T-helper 17 cell (primary cell): Measurements from ENCODE around the gene CARS2. TPM values are rescaled to one million over a fixed set of nuclear protein-coding genes. Genes with fewer than 3 reads are reported as not detected.
"Not testable (repeated sequence)": the region's sequence is repeated elsewhere in the genome, so short reads cannot be mapped to it uniquely, and the experiment has no call there.

Experiments used
- ATAC-seq: fragments of 150-1000 bp; cut with Tn5 transposase; 2 replicates; pipeline ENCODE4 v1.10.0; 2021; ENCODE audit warnings: mild to moderate bottlenecking, moderate library complexity
- DNase-seq, 3 donors: peaks; one replicate each; pipeline versions ENCODE4 v3.0.0 to v3.0.0-alpha.2; 2020 to 2021
- H3K9me3 ChIP-seq: one replicate; pipeline ENCODE4 v1.7.0; 2013; ENCODE audit warnings: low read length, mild to moderate bottlenecking; ENCODE audit not compliant: control insufficient read depth, poor library complexity, severe bottlenecking
- H3K27ac Mint-ChIP-seq: one replicate; pipeline ENCODE4 v1.8.0; 2022; ENCODE audit warnings: mild to moderate bottlenecking, moderate library complexity, mixed read lengths
- H3K27me3 Mint-ChIP-seq: one replicate; pipeline ENCODE4 v1.8.0; 2022; ENCODE audit warnings: mixed read lengths
- H3K36me3 Mint-ChIP-seq: one replicate; pipeline ENCODE4 v1.8.0; 2022; ENCODE audit warnings: low read depth, mixed read lengths
- H3K4me1 Mint-ChIP-seq: one replicate; pipeline ENCODE4 v1.8.0; 2022; ENCODE audit warnings: mild to moderate bottlenecking, mixed read lengths
- H3K4me3 Mint-ChIP-seq: one replicate; pipeline ENCODE4 v1.8.0; 2022; ENCODE audit warnings: mild to moderate bottlenecking, moderate library complexity, mixed read lengths
- total RNA-seq, 4 donors: library from RNA in 2 of 4; stranded (reverse) in 2 of 4; gene quantifications; one replicate each; pipeline ENCODE4 v1.2.3 and lab custom pipeline; 2022 to 2026

The CARS2 gene
- total RNA-seq, 2 donors from 2014 or later = 57.7 to 74.6 TPM

DNA sequence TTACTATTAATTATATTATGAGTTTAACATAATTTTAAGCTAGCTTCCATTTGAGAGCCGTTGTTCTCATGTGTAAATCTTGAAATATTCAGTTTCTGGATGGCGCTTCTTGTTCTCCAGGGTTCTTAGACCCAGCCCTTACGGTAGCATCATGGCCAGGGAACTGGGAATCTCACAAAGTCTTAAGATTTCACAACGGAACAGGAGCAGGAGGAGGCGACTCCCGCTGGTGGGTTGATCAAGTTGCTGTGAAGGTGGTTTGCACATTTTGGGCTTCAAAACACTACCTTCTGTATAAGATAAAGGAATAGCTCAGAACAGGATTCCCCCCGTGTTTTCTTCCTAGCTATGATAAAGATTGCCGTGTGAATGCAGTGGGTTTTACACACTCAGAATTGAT is 87.7 kb downstream of the CARS2 start:
- Mint-ChIP-seq H3K36me3 (peaks cover 7% of the 10 kb centered on the region), H3K27me3 (no peaks in the 10 kb centered on the region), H3K4me1 (peaks cover 24% of the 10 kb centered on the region), H3K4me3 (no peak overlapping the region), H3K27ac (peak overlapping the region; percentile 39)
- ATAC-seq (no peak), DNase-seq (no peak)
- no peaks in the 10 kb centered on the region for H3K9me3 ChIP-seq

DNA sequence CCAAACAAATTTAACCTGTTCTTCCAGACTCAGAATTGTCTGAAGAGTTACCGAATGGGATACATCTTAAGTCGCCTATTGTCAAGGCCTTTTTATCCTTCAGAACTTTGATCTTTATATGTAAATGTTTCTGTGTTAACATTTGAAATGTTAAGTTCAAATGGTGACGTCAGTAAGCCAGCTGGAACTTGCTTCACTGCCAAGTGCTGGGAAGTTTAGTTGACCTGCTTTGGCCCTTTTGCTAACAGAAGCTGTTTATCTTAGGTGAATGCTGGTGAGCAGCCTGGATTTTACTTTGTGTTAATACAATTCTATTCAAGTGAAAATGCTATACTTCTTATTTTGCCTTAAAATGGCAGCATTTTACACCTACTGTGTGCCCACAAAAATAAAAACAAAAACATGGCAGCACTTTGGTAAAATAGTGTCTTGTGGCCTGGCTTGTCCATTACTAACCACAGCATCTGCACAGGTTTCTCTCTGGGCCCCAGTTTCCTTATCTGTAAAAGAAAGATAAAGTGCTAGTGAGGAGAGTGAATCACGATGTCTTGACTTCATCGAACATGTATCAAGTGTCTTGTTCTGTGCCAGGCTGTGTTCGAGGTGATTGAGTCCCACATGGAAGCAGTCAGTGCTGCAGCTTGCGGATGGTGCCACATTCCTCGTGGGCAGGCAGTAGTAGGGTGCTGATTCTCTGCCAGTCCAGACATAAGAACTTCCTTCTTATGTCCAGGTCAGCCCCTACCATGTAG is 88.4 kb downstream of the CARS2 start:
- DNase-seq (no peak), ATAC-seq (no peak)
- peaks cover 20% of the 10 kb centered on the region for H3K4me1 Mint-ChIP-seq
- H3K36me3 Mint-ChIP-seq = peaks cover 3% of the 10 kb centered on the region
- H3K27ac Mint-ChIP-seq = peak overlapping the region; percentile 77
- H3K4me3 Mint-ChIP-seq = no peak overlapping the region
- H3K27me3 Mint-ChIP-seq = no peaks in the 10 kb centered on the region
- H3K9me3 ChIP-seq = no peaks in the 10 kb centered on the region

DNA sequence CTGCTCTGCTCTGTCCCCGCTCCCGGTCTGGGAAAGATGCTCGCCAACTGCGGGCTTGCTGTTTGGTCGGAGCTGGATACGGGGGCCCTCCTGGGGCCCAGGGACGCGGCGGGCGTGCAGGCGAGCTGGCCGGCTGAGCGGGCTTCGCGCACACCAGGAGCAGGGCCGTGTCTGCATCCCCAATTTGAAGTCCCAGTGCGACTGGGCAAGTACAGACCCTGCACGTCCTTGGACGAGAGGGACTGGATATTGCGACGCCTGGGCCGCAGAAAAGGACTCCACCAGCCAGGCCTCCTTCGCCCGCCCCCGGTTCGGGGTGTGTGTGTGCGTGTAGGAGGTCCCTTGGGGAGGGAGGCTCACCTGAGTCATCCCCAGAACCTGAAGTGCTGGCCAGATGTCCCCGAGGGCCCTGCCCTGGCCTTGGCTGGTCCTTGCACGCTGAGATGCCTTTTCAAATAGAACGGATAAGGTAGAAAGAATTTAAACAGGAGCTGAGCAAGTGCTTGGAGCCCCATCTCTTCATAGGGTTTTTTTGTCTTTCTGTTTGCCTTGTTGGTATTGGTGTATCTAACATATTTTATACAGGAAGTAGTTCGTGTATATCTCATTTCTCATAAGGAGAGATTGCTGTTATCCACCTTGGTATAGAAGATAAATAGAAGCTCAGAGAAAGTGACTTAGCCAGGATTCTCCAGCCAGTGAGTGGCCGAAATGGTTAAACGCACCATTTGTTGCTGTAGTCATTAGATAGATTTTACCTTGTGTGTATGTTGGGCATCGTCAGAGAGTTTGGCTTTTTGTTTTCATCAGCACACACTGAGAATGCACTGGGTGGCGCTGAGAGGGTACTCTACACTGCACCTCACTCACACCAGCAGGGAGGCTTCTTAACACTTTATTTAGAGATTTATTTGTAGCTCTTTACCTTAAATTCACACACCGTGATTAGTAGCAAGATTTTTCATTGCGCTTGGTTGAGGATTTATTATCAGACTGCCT is 89.5 kb downstream of the CARS2 start:
- Mint-ChIP-seq H3K27me3 (no peaks in the 10 kb centered on the region), H3K4me1 (peaks cover 23% of the 10 kb centered on the region), H3K27ac (peak overlapping the region; percentile 77), H3K4me3 (peak overlapping the region; percentile 94), H3K36me3 (peaks cover 3% of the 10 kb centered on the region)
- no peak for DNase-seq
- H3K9me3 ChIP-seq = no peaks in the 10 kb centered on the region
- peak; percentile 41 for ATAC-seq

DNA sequence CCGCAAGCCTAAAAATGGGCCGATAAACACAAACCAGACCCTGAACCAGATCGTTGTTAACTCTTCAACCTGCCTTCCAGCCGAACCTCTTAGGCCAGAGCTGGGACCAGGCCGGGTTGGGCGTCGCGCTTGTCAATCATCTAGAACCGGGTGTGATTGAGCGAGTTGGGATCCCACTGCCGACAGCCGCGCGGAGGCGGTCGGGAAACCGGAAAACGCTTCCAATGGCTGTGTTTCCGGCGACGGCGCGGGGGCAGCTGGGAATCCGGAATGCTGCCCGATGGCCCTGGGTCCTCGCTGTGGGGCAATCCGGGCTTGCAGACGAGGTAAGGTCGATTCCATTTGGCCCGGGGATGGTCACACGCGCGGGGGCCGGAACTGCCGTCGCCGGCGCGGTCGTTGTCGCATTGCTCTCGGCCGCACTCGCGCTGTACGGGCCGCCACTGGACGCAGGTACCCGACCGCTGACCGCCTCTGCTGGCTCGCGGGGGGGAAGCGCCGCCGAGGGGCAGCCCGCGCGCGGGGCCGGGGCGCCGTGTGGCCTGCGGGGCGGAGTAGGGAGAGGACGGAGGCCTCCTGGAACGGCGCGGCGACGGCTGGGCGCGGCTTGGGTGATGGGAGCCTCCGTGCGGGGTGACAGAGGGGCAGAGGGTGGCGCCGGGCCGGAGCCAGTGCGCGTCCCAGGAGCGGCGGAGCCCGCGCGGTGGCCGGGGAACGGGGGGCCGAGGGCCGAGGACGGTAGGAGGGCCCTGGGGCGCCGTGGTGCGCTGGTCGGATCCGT is 90.4 kb downstream of the CARS2 start, which contains the start of gene NAXD:
Gene NAXD, plus strand, starts transcription at position 224 of the 781 bp plus-strand sequence. Its CDS starts 57 bp downstream, at position 281.
- Mint-ChIP-seq H3K4me1 (peaks cover 27% of the 10 kb centered on the region), H3K36me3 (peaks cover 3% of the 10 kb centered on the region), H3K4me3 (peak within 1 kb of the TSS; percentile 94), H3K27me3 (no peaks in the 10 kb centered on the region), H3K27ac (peak within 1 kb of the TSS; percentile 86)
- no peaks in the 10 kb centered on the region for H3K9me3 ChIP-seq
- peak; percentile 84 for ATAC-seq
- peak; percentile 31 to 46 (median 39) for DNase-seq

DNA sequence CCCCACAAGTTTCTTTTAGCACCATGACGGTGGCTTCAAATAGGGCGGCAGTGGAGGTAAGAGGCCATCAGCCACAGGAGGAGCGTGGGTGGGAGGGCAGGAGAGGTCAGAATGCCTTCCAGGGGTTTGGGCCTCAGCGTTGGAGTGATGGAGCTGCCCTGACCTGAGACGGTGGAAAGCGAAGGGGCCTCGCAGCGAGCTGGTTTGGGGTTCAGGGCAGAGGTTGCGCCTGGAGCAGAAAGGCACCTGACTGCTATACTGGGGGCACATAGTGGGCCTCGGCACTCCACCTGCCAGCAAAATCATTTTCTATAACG is 91.0 kb downstream of the CARS2 start:
- Mint-ChIP-seq H3K27me3 (no peaks in the 10 kb centered on the region), H3K36me3 (peaks cover 3% of the 10 kb centered on the region), H3K4me3 (peak overlapping the region; percentile 94), H3K4me1 (peaks cover 24% of the 10 kb centered on the region), H3K27ac (peak overlapping the region; percentile 86)
- no peaks in the 10 kb centered on the region for H3K9me3 ChIP-seq
- ATAC-seq (no peak), DNase-seq (no peak)

DNA sequence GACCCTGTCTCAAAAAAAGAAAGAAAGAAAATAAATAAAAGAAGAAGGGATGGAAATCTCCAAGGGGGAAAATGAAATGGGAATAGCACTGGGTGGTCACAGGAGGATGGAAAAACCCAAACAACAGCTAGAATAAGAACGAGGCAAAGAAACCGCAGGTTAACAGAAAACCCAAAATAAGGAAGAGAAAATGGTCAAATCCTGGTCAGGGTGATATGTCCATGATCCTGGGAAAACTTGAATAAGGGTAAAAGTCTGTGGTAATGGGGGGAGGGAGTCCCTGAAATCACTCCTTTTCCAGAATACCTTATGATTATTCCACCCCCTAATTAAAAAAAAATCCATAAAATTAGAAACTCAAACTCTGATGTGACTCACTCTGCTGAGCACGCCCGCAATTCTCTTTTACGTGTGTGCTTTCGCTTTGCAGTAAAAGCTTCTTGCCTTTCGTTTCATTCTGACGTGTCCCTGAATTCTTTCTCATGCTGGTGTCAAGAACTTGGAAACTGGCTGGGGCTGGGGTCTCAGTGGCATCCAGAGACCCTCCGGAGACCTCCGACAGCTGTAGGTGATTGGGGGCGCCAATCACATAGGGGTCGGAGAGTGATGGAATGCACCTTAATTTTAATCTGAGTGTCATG is 94.8 kb downstream of the CARS2 start:
- no peaks in the 10 kb centered on the region for H3K9me3 ChIP-seq
- Mint-ChIP-seq H3K4me1 (peaks cover 13% of the 10 kb centered on the region), H3K27me3 (no peaks in the 10 kb centered on the region), H3K36me3 (peaks cover 3% of the 10 kb centered on the region), H3K27ac (peak overlapping the region; percentile 39), H3K4me3 (peak overlapping the region; percentile 83)
- ATAC-seq (no peak), DNase-seq (no peak)

DNA sequence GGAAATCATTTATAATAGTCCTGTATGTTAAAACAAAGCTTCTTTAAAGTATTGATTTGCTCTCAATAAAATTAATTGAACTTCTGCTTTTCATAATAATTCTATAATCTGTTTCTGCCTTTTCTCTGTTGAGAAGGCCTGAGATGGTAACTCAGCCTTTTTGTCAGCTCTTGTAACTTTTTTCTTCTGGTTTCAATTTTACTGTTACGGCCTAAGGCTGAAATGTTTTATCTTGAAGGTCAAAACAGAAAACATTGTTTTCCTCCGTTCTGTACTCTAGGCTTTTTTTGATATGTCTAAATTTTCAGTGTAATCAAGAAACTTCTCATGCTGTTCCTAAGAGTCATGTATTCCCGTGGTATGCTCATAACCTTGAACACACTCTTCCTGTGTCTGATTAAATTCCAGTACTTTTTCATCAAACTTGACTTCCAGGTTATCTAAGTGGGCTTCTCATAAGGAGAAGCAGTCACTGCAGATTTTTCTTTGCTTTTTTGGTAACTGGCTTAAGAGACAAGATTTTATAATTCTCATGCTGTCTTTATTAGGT is 98.2 kb downstream of the CARS2 start:
- DNase-seq = no peak
- ATAC-seq = no peak
- Mint-ChIP-seq H3K27ac (no peak overlapping the region), H3K4me3 (no peak overlapping the region), H3K36me3 (no peaks in the 10 kb centered on the region), H3K27me3 (peaks cover 11% of the 10 kb centered on the region), H3K4me1 (peaks cover 9% of the 10 kb centered on the region)
- H3K9me3 ChIP-seq = no peaks in the 10 kb centered on the region

DNA sequence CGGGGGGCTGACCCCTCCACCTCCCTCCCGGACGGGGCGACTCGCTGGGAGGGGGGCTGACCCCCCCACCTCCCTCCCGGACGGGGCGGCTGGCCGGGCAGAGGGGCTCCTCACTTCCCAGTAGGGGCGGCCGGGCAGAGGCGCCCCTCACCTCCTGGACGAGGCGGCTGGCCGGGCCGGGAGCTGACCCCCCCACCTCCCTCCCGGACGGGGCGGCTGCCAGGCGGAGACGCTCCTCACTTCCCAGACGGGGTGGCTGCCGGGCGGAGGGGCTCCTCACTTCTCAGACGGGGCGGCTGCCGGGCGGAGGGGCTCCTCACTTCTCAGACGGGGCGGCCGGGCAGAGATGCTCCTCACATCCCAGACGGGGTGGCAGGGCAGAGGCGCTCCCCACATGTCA is 99.6 kb downstream of the CARS2 start:
- not testable (repeated sequence) for DNase-seq, ATAC-seq, H3K4me1 Mint-ChIP-seq, H3K27ac Mint-ChIP-seq, H3K36me3 Mint-ChIP-seq, H3K9me3 ChIP-seq, H3K4me3 Mint-ChIP-seq
- H3K27me3 Mint-ChIP-seq = peaks cover 17% of the 10 kb centered on the region

DNA sequence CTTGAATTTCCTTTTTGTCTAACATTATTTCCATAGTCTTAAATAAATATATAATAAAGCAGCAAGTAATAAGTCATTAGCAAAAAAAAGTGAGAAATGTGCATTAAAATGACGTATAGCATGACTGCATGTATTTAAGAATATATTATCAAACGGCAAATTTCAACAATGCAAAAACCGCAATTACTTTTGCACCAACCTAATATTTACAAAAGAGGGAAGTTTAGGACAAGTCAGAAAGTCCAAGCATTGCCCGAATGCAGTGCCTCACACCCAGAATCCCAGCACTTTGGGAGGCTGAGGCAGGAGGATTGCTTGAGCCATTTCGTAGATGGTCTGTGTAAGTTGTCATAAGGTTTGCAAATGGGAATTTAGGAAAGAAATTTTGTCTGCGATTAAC is 100.8 kb downstream of the CARS2 start:
- Mint-ChIP-seq H3K4me1 (peaks cover 3% of the 10 kb centered on the region), H3K4me3 (no peak overlapping the region), H3K36me3 (no peaks in the 10 kb centered on the region), H3K27me3 (peaks cover 22% of the 10 kb centered on the region), H3K27ac (no peak overlapping the region)
- no peak for DNase-seq
- ATAC-seq = no peak
- no peaks in the 10 kb centered on the region for H3K9me3 ChIP-seq

DNA sequence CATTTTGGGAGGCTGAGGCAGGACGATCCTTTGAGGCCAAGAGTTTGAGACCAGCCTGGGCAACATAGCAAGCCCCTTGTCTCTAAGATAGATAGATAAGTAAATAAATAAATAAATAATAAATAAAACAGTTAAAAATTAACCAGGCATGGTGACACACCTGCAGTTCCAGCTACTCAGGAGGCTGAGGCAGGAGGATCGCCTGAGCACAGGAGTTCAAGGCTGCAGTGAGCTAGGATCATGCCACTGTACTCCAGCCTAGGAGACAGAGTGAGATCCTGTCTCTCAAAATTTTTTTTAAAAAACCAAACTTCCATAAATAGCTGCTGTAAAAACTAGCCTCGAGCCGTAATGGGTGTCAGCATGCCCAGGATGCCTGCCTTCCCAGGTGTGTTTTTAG is 104.9 kb downstream of the CARS2 start:
- H3K4me3 Mint-ChIP-seq = no peak overlapping the region
- H3K4me1 Mint-ChIP-seq = no peaks in the 10 kb centered on the region
- no peaks in the 10 kb centered on the region for H3K36me3 Mint-ChIP-seq
- no peaks in the 10 kb centered on the region for H3K9me3 ChIP-seq
- ATAC-seq = no peak
- DNase-seq = no peak
- no peak overlapping the region for H3K27ac Mint-ChIP-seq
- peaks cover 27% of the 10 kb centered on the region for H3K27me3 Mint-ChIP-seq

DNA sequence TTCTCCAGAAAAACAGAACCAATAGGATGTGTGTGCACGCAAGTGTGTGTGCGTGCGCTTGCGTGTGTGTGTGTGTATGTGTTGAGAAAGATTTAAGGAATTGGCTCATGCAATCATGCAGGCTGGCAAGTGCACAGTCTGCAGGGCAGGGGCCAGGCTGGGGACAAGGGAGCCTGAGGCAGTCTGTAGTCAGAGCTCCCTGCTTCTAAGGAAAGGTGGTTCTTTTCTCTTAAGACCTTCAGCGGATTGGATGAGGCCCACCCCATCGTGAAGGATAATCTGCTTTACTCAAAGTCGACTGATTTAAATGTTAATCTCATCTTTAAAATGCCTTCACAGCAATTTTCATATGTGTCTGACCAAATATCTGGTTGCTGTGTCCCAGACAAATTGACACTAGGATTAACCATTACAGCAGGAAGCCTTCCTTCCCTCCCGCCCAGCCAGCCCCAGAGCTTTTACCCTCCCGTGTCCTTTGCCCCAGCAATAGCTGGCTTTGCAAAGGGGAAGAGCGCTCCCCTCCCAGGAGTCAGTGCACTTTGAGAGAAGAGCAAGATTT is 105.6 kb downstream of the CARS2 start:
- DNase-seq (no peak), ATAC-seq (no peak)
- Mint-ChIP-seq H3K27me3 (peaks cover 27% of the 10 kb centered on the region), H3K4me3 (no peak overlapping the region), H3K27ac (no peak overlapping the region), H3K36me3 (no peaks in the 10 kb centered on the region), H3K4me1 (no peaks in the 10 kb centered on the region)
- no peaks in the 10 kb centered on the region for H3K9me3 ChIP-seq

DNA sequence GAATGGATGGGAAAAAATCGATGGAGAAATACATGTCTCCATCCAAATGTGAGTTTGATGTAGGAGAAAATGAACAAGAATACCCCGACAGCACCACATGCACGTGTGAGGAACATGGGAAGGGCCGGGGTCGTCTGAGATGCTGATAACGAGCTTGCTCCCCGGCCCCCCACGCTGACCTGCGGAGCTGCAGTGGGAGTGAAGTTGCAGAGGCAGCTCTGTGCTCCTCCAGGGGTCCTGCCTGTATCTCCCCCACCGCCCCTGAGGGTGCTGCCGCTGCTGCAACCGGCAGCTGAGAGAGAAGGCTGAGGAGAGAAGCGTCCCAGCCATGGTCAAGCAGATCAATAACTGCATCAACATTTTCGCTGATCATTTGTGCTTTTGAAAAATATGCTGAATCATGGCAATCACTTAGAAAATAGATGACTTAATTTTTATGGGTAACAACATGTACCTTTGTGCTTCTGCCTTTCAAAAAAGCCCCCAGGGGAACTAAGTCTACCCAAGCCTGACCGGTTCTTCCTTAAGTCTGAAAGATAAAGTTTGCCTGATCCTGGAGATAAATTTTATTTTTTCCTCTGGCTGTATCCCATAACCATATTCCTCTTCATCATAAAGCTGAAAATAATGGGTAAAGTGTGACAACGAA is 108.8 kb downstream of the CARS2 start:
- H3K9me3 ChIP-seq = no peaks in the 10 kb centered on the region
- Mint-ChIP-seq H3K4me3 (no peak overlapping the region), H3K27me3 (peaks cover 16% of the 10 kb centered on the region), H3K27ac (no peak overlapping the region), H3K36me3 (no peaks in the 10 kb centered on the region), H3K4me1 (peaks cover 2% of the 10 kb centered on the region)
- ATAC-seq (no peak), DNase-seq (no peak)
